SK-N-SH treated with all-trans-retinoic acid at 6 μM for 48 hours (cell line): ENCODE data around the gene ADAMTS17.

Source experiments
- ATAC-seq: fragments of 200-7000 bp; cut with Tn5 transposase; 3 replicates; pipeline ENCODE4 v1.9.1; 2020; ENCODE audit warnings: mild to moderate bottlenecking, moderate library complexity
- ARNTL ChIP-seq: fragments of 450-650 bp; formaldehyde crosslinking; IDR thresholded peaks from 2 replicates; pipeline ENCODE4 v1.5.0; 2020; ENCODE audit warnings: low read depth, mild to moderate bottlenecking, moderate library complexity, borderline replicate concordance
- CREB5 ChIP-seq: fragments of 250-450 bp; sonication (Bioruptor Pico); IDR thresholded peaks from 2 replicates; pipeline ENCODE4 v1.5.1; 2020; ENCODE audit warnings: low read depth, mild to moderate bottlenecking, moderate library complexity
- CSDC2 ChIP-seq: fragments of 250-450 bp; sonication (Bioruptor Pico); IDR thresholded peaks from 2 replicates; pipeline ENCODE4 v1.5.0; 2020; ENCODE audit warnings: mild to moderate bottlenecking, moderate library complexity
- ESRRG ChIP-seq: fragments of 250-450 bp; sonication (Bioruptor Pico); IDR thresholded peaks from 2 replicates; pipeline ENCODE4 v1.6.1; 2021; ENCODE audit warnings: mild to moderate bottlenecking
- GLIS3 ChIP-seq: fragments of 250-450 bp; sonication (Bioruptor Pico); IDR thresholded peaks from 2 replicates; pipeline ENCODE4 v1.5.0; 2020; ENCODE audit warnings: mild to moderate bottlenecking, moderate library complexity
- ISL1 ChIP-seq: fragments of 250-450 bp; sonication (Bioruptor Pico); IDR thresholded peaks from 2 replicates; pipeline ENCODE4 v2.1.2; 2022; ENCODE audit warnings: mild to moderate bottlenecking, moderate library complexity
- OSR1 ChIP-seq: fragments of 250-450 bp; sonication (Bioruptor Pico); IDR thresholded peaks from 2 replicates; pipeline ENCODE4 v1.8.0; 2022; ENCODE audit warnings: moderate library complexity, mild to moderate bottlenecking, inconsistent platforms
- PATZ1 ChIP-seq: fragments of 250-450 bp; sonication (Bioruptor Pico); IDR thresholded peaks from 2 replicates; pipeline ENCODE4 v1.8.0; 2020; ENCODE audit warnings: mild to moderate bottlenecking, moderate library complexity, borderline replicate concordance
- SNAI2 ChIP-seq: fragments of 250-450 bp; sonication (Bioruptor Pico); IDR thresholded peaks from 2 replicates; pipeline ENCODE4 v1.5.0; 2020; ENCODE audit warnings: mild to moderate bottlenecking, moderate library complexity
- TCF4 ChIP-seq: fragments of 250-450 bp; sonication (Bioruptor Pico); IDR thresholded peaks from 2 replicates; pipeline ENCODE4 v1.8.0; 2021; ENCODE audit warnings: mild to moderate bottlenecking, moderate library complexity, borderline replicate concordance
- TOX ChIP-seq: fragments of 250-450 bp; sonication (Bioruptor Pico); IDR thresholded peaks from 2 replicates; pipeline ENCODE4 v1.8.0; 2021; ENCODE audit warnings: mild to moderate bottlenecking, moderate library complexity, borderline replicate concordance
- TSHZ2 ChIP-seq: fragments of 250-450 bp; sonication (Bioruptor Pico); IDR thresholded peaks from 2 replicates; pipeline ENCODE4 v1.5.0; 2020; ENCODE audit warnings: mild to moderate bottlenecking, moderate library complexity
- ZC3H10 ChIP-seq: fragments of 250-450 bp; sonication (Bioruptor Pico); IDR thresholded peaks from 2 replicates; pipeline ENCODE4 v1.5.1; 2021; ENCODE audit warnings: mild to moderate bottlenecking, moderate library complexity
- ZFP3 ChIP-seq: fragments of 250-450 bp; sonication (Bioruptor Pico); IDR thresholded peaks from 2 replicates; pipeline ENCODE4 v1.5.0; 2020; ENCODE audit warnings: mild to moderate bottlenecking, moderate library complexity
- ZFP30 ChIP-seq: fragments of 450-650 bp; formaldehyde crosslinking; IDR thresholded peaks from 2 replicates; pipeline ENCODE4 v1.5.0; 2022; ENCODE audit warnings: mild to moderate bottlenecking, moderate library complexity
- ZNF565 ChIP-seq: fragments of 450-650 bp; formaldehyde crosslinking; conservative IDR thresholded peaks from 2 replicates; pipeline ENCODE4 v1.5.0; 2020; ENCODE audit warnings: low read depth, mild to moderate bottlenecking, moderate library complexity
- ZNF70 ChIP-seq: fragments of 450-650 bp; formaldehyde crosslinking; IDR thresholded peaks from 2 replicates; pipeline ENCODE4 v1.5.0; 2020; ENCODE audit warnings: mild to moderate bottlenecking, moderate library complexity
- TF ChIP-seq, protein P1 (sequence below): fragments of 250-450 bp; sonication (Bioruptor Pico); IDR thresholded peaks from 2 replicates; pipeline ENCODE4 v1.8.0; 2021; ENCODE audit warnings: low read depth, mild to moderate bottlenecking, moderate library complexity, borderline replicate concordance

ADAMTS17 gene

GRCh38 chr15:100011235-100011634, 330.5 kb downstream of the ADAMTS17 start:
- ATAC-seq, result no peak
- no peak for TF ChIP-seq OSR1 (CRISPR knock-in tag)
- TF ChIP-seq ZFP30 (CRISPR knock-in tag), result no peak
- no peak for TF ChIP-seq ZFP3 (CRISPR knock-in tag)
- no peak for TF ChIP-seq CREB5 (CRISPR knock-in tag)
- no peak for TF ChIP-seq TCF4
- TF ChIP-seq SNAI2 (CRISPR knock-in tag), result no peak
- TF ChIP-seq ZNF70 (CRISPR knock-in tag), result no peak
- no peak for TF ChIP-seq PATZ1 (CRISPR knock-in tag)
- no peak for TF ChIP-seq GLIS3

DNA sequence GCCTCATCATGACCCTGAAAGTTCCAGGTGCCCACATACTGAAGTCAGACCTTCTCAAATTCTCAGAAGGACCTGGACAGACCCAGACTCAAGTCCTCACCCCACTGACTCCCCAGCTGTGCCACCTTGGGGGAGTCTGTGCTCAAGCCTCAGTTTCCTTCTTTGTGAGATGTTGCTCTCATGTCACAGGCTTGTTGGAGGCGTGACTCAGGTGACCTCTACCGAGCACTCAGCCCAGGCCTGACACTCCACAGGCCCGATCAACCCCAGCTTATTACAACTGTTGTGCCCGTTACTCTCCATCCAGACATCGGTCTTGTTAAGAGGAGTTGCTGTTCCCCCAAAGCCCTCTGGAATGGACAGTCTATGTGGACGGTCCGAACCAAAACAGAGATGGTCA, 332.4 kb downstream of the ADAMTS17 start:
- TF ChIP-seq ZC3H10, result no peak
- no peak for TF ChIP-seq OSR1 (CRISPR knock-in tag)
- TF ChIP-seq TOX (CRISPR knock-in tag), result no peak
- TF ChIP-seq, protein P1, sequence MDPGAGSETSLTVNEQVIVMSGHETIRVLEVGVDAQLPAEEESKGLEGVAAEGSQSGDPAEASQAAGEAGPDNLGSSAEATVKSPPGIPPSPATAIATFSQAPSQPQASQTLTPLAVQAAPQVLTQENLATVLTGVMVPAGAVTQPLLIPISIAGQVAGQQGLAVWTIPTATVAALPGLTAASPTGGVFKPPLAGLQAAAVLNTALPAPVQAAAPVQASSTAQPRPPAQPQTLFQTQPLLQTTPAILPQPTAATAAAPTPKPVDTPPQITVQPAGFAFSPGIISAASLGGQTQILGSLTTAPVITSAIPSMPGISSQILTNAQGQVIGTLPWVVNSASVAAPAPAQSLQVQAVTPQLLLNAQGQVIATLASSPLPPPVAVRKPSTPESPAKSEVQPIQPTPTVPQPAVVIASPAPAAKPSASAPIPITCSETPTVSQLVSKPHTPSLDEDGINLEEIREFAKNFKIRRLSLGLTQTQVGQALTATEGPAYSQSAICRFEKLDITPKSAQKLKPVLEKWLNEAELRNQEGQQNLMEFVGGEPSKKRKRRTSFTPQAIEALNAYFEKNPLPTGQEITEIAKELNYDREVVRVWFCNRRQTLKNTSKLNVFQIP, result no peak
- TF ChIP-seq ESRRG (CRISPR knock-in tag), result no peak
- no peak for TF ChIP-seq PATZ1 (CRISPR knock-in tag)
- no peak for TF ChIP-seq ZNF565 (CRISPR knock-in tag)
- TF ChIP-seq SNAI2 (CRISPR knock-in tag), result no peak
- TF ChIP-seq ISL1 (CRISPR knock-in tag), result no peak
- no peak for TF ChIP-seq ARNTL (CRISPR knock-in tag)
- no peak for TF ChIP-seq TSHZ2
- no peak for TF ChIP-seq CREB5 (CRISPR knock-in tag)
- ATAC-seq, result no peak

DNA sequence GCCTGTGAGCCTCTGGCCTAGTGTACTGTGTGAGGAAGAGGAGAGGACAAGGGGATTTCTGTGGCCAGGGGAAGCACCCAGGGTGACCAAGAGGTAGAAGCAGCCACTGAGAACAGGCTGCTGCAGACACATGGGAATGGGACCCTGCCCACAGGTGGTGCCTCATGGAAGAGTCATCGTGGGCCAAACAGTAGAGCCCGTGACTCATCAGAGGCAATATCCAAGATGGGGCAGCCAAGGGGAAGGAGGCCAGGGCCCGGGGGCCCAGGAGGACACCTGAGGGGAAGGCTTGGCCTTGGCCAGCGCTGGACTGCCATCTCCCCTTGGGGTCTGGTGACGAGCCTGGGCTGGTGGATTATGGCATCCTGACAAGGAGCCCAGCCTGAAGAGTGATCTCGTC, 333.5 kb downstream of the ADAMTS17 start:
- ATAC-seq, result no peak
- TF ChIP-seq ZFP30 (CRISPR knock-in tag) (no peak), ZC3H10 (no peak), OSR1 (CRISPR knock-in tag) (no peak), CSDC2 (CRISPR knock-in tag) (no peak), ZNF565 (CRISPR knock-in tag) (no peak), TSHZ2 (no peak)
- TF ChIP-seq, all 23 proteins: peak for 0
